ENCODE data around the gene TNKS1BP1. TPM values are rescaled to one million over a fixed set of nuclear protein-coding genes. Genes with fewer than 3 reads are reported as not detected.

The TNKS1BP1 gene
- total RNA-seq, 4 donors from 2014 or later = 74.3 to 122 (median 119) TPM

GRCh38 chr11:57322256-57323166, 2.2 kb downstream of the TNKS1BP1 start:
- peak; percentile 90 for DNase-seq
- intact Hi-C loops (cut with DNase I; ENCODE audit: low total_unique reads) = loop anchor here (10.0 kb wide), 1 partner anchor 342 kb away; the partner anchor contains the start of gene ZDHHC5
- peak overlapping the region; percentile 92 to 98 (median 96) for H3K27ac ChIP-seq
- H3K4me3 ChIP-seq = peak overlapping the region in 3 of 4 donors; percentile 8 to 97 (median 85)
- H3K4me1 ChIP-seq = peaks cover 29 to 74% (median 62%) of the 10 kb centered on the region in 4 donors
- H3K27me3 ChIP-seq = no peaks in the 10 kb centered on the region
- peak; percentile 54 to 80 (median 73) for TF ChIP-seq POLR2AphosphoS5 (IDR thresholded peaks at IDR 0.05)
- TF ChIP-seq EP300 (IDR thresholded peaks at IDR 0.05; ENCODE audit: low read depth) = no peak
- peak; percentile 71 for TF ChIP-seq POLR2A (IDR thresholded peaks at IDR 0.05)
- TF ChIP-seq CTCF (IDR thresholded peaks at IDR 0.05) = peak in 2 of 5 experiments; percentile 18 to 26
- no peaks in the 10 kb centered on the region for H3K9me3 ChIP-seq
- in situ Hi-C loops (cut with MboI; ENCODE audit: low pct_ligation_motif_present in 1 of 4, low pct_unique_long_range_greater_than_20kb in 1 of 4, low sequenced_read_pairs in 3 of 4) = no loop called here
- 14 to 15% methylated on average over 5 to 13 of the region's 13 CpGs for WGBS, 2 donors (ENCODE audit: low coverage in 1 of 2)
- H3K36me3 ChIP-seq = peaks cover 0 to 14% (median 4%) of the 10 kb centered on the region in 4 donors

DNA sequence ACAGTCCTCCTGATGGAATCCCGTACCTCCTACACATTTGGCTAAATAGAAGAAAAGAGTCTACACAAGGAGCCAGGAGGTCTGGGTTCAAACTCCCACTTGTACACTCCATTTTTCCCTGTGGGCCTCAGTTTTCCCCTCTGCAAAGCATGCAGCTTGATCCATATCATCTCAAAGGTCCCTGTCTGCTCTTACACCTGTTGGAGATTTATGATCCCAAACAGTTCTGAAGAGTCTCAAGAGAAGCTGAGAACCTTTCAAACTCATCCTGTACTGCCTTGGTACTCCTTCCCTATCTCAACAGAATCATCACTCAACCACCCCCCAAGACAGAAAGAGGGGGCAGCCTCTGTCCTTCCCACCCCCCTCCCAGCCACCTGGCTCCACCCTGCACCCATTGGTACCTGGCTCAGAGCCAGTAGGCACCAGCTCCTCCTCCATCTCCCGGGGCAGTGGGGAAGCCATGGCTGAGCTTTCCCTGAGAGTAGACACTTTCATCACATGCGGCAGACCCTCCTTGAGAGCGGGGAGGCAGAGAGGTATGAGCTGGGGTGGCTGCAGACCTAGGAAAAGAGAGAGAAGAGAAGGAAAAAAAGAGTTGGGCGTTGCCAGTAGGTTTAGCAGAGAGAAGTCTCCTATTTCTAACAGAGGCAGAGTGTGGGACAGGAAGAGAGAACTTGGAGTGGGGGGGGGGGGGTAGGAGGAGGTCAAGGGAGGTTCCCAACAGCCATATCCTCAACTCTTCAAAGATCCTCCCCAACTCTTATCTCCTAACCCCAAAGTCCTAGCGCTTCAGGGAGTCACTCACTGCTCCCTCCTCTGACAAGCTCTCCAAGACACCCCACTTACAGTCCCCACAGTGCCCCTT, 3.1 kb downstream of the TNKS1BP1 start:
- WGBS, 2 donors (ENCODE audit: low coverage in 1 of 2) = 40 to 54% methylated on average over 4 to 6 of the region's 6 CpGs
- in situ Hi-C loops (cut with MboI; ENCODE audit: low pct_ligation_motif_present in 1 of 4, low pct_unique_long_range_greater_than_20kb in 1 of 4, low sequenced_read_pairs in 3 of 4) (no loop called here), intact Hi-C loops (cut with DNase I; ENCODE audit: low total_unique reads) (loop anchor here (10.0 kb wide), 1 partner anchor 343 kb away; the partner anchor contains the start of gene ZDHHC5)
- Histone ChIP-seq H3K27me3 (no peaks in the 10 kb centered on the region), H3K9me3 (no peaks in the 10 kb centered on the region), H3K4me3 (peak overlapping the region in 3 of 4 donors; percentile 8 to 97 (median 85)), H3K27ac (peak overlapping the region; percentile 92 to 98 (median 96)), H3K36me3 (peaks cover 0 to 15% (median 7%) of the 10 kb centered on the region in 4 donors), H3K4me1 (peaks cover 28 to 73% (median 62%) of the 10 kb centered on the region in 4 donors)
- no peak for DNase-seq
- TF ChIP-seq EP300 (IDR thresholded peaks at IDR 0.05; ENCODE audit: low read depth) (no peak), POLR2AphosphoS5 (IDR thresholded peaks at IDR 0.05) (no peak), CTCF (IDR thresholded peaks at IDR 0.05) (no peak), POLR2A (IDR thresholded peaks at IDR 0.05) (no peak)

GRCh38 chr11:57320719-57321387, 3.9 kb downstream of the TNKS1BP1 start:
- peak overlapping the region in 1 of 4 donors; percentile 97 for H3K4me3 ChIP-seq
- H3K9me3 ChIP-seq = no peaks in the 10 kb centered on the region
- H3K27me3 ChIP-seq = no peaks in the 10 kb centered on the region
- H3K27ac ChIP-seq = peak overlapping the region; percentile 92 to 98 (median 96)
- intact Hi-C loops (cut with DNase I; ENCODE audit: low total_unique reads) = loop anchor here (10.0 kb wide), 1 partner anchor 344 kb away; the partner anchor contains the start of gene ZDHHC5
- H3K36me3 ChIP-seq = peaks cover 0 to 20% (median 7%) of the 10 kb centered on the region in 4 donors
- WGBS, 2 donors (ENCODE audit: low coverage in 1 of 2) = 68 to 100% methylated on average over 1 to 2 of the region's 2 CpGs
- peak; percentile 50 for DNase-seq
- TF ChIP-seq CTCF (IDR thresholded peaks at IDR 0.05) = peak in 1 of 5 experiments; percentile 33
- no peak for TF ChIP-seq POLR2A (IDR thresholded peaks at IDR 0.05)
- in situ Hi-C loops (cut with MboI; ENCODE audit: low pct_ligation_motif_present in 1 of 4, low pct_unique_long_range_greater_than_20kb in 1 of 4, low sequenced_read_pairs in 3 of 4) = no loop called here
- H3K4me1 ChIP-seq = peaks cover 21 to 72% (median 54%) of the 10 kb centered on the region in 4 donors

Data from transverse colon (tissue), 4 donors.